ENCODE data around the gene SNAP91.
A peak's percentile ranks its signal among the peaks of the same experiment; 100 is the strongest.
"Not testable (repeated sequence)": the region's sequence is repeated elsewhere in the genome, so short reads cannot be mapped to it uniquely, and the experiment has no call there.

The SNAP91 gene

GRCh38 chr6:83558975-83559374 is 149.9 kb downstream of the SNAP91 start:
- no peak for DNase-seq (ENCODE audit: low read depth)
- no peak overlapping the region for H3K4me3 ChIP-seq (ENCODE audit: low read depth, low read length)

DNA sequence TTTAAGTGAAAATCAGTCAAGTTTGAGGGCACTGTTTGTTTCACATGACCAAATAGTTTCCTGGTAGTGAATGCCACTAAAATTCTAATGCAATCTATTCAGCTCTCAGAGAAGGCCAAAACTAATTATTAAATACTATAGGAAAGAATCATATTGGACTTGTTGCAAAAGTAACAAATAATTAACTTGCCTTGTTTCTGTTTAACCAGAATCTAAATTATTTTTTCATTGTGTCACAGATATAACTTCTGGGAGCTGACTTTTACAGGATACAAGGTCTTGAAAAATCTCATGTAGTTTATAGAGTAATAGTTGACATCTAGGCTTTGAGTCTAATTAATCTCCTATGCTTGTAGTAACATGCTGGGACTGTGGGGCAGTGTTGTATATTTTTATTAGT is 152.0 kb downstream of the SNAP91 start:
- DNase-seq (ENCODE audit: low read depth), result no peak

GRCh38 chr6:83551748-83552147 is 157.2 kb downstream of the SNAP91 start:
- not testable (repeated sequence) for H3K4me3 ChIP-seq (ENCODE audit: low read depth, low read length); DNase-seq (ENCODE audit: low read depth)

More for the DNA sequence above, 152.0 kb downstream of the SNAP91 start:
- no peak overlapping the region for H3K4me3 ChIP-seq (ENCODE audit: low read depth, low read length)

- DNase-seq (ENCODE audit: low read depth); H3K4me3 ChIP-seq (ENCODE audit: low read depth, low read length): not testable (repeated sequence)
These were observed 158.4 kb downstream of the SNAP91 start for GRCh38 chr6:83550482-83550881.

DNA sequence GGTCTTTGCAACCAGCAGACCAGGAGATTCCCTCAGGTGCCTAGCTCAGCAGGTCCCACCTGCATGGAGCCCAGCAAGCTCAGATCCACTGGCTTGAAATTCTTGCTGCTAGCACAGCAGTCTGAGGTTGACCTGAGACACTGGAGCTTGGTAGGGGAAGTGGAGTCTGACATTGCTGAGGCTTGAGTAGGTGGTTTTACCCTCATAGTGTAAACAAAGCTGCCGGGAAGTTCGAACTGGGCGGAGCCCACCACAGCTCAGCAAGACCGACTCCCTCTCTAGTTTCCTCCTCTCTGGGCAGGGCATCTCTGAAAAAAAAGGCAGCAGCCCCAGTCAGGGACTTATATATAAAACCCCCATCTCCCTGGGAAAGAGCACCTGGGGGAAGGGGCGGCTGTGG is 162.3 kb downstream of the SNAP91 start:
- DNase-seq (ENCODE audit: low read depth), result no peak
- no peak overlapping the region for H3K4me3 ChIP-seq (ENCODE audit: low read depth, low read length)

GRCh38 chr6:83539678-83540077 is 169.2 kb downstream of the SNAP91 start:
- no peak overlapping the region for H3K4me3 ChIP-seq (ENCODE audit: low read depth, low read length)
- DNase-seq (ENCODE audit: low read depth), result no peak

GRCh38 chr6:83536647-83537589 is 172.0 kb downstream of the SNAP91 start:
- no peak for DNase-seq (ENCODE audit: low read depth)

DNA sequence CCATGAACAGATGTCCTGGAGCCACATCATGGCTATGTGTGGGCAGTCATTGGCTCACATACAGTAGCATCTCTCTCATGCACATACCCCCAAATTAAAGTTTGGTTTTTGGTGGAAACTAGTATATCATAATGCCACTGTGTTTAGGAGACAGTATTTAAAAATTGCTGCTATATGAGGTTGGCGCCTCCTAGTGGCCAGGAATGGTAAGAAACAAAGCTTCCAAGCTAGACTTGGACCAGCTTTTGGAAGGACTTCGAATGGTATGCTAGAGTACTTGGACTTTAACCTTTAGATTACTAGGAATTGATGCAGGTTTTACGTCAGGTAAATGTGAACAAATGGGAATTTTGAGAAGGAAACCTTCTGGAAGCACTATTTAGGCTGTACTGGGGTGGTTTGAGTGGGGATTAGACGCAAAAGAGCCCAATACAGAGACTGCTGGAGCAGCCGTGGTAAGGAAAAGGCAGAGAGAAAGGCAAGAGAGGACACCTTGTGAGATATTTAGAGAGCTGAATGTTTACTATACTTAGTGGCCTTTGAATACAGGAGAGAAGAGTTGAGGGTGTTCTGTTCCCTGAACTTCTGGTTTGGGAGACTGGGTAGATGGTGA is 172.8 kb downstream of the SNAP91 start:
- no peak overlapping the region for H3K4me3 ChIP-seq (ENCODE audit: low read depth, low read length)
- no peak for DNase-seq (ENCODE audit: low read depth)

More at GRCh38 chr6:83536647-83537589, 172.0 kb downstream of the SNAP91 start:
- H3K4me3 ChIP-seq (ENCODE audit: low read depth, low read length), result no peak overlapping the region

- no peak overlapping the region for H3K4me3 ChIP-seq (ENCODE audit: low read depth, low read length)
- no peak for DNase-seq (ENCODE audit: low read depth)
These were observed 190.0 kb downstream of the SNAP91 start for GRCh38 chr6:83518816-83519480.

DNA sequence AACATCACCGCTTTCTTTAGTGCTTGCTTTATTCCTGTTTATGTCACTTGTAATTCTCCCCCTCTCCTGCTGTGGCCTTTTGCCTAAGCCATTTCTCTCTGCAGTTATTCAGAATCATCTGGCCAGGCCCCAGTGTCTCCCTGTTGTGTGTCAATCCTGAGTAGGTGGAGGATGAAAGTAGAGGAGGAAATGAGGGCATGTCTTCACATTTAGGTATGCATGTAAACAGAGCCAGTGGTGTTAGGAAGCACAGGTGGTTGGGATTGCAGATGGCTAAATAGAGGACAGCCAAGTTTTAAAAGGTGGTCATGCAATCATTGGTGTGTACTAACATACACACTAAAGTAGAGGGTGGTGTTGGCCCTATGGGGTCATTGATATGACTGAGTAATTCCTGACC is 191.4 kb downstream of the SNAP91 start:
- H3K4me3 ChIP-seq (ENCODE audit: low read depth, low read length), result no peak overlapping the region
- no peak for DNase-seq (ENCODE audit: low read depth)

- no peak overlapping the region for H3K4me3 ChIP-seq (ENCODE audit: low read depth, low read length)
- DNase-seq (ENCODE audit: low read depth), result no peak
These were observed 193.9 kb downstream of the SNAP91 start for GRCh38 chr6:83514866-83515466.

GRCh38 chr6:83514466-83514865 is 194.4 kb downstream of the SNAP91 start:
- DNase-seq (ENCODE audit: low read depth), result no peak
- H3K4me3 ChIP-seq (ENCODE audit: low read depth, low read length), result no peak overlapping the region

DNA sequence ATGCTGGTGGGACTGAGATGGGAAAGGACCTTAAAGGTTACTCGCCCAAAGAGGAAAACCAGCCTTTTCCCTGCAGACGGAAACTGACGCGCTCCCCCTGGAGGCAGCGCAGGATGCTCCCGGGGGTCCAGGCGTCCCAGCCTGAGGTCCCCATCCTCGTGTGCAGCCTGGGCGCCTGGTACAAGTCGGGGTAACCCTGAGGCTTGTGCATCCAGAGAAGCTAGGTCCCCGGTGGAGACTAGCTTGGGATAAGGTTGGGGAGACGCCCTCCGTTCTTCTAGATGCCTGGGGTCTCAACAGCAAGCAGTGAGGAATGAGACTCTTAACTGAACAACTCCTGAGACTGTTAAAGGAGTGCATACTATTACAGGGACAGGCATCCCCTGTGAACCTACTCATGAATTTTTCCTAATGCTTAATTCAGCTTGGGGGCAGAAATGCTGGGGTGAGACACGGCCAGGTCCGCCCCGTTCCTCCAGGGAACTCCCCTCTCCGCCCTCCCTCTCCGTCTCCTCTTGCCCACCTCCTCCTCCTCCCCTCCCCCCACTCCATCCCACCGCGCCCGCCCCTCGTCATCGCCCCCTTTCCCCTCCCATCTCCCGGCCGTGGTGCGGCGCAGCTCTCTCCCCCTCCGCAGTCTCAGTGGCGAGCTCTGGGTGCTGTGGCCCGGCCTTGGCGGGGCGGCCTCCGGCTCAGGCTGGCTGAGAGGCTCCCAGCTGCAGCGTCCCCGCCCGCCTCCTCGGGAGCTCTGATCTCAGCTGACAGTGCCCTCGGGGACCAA is 196.8 kb downstream of the SNAP91 start, which contains the start of gene PRSS35:
TSS of gene PRSS35 (plus strand) at position 634 of the 781 bp plus-strand sequence. CDS start 10,908 bp downstream, outside the sequence.
- no peak for DNase-seq (ENCODE audit: low read depth)
- peak within 1 kb of the TSS; percentile 52 for H3K4me3 ChIP-seq (ENCODE audit: low read depth, low read length)

GRCh38 chr6:83511266-83511665 is 197.6 kb downstream of the SNAP91 start:
- no peak for DNase-seq (ENCODE audit: low read depth)
- no peak overlapping the region for H3K4me3 ChIP-seq (ENCODE audit: low read depth, low read length)

- no peak overlapping the region for H3K4me3 ChIP-seq (ENCODE audit: low read depth, low read length)
- no peak for DNase-seq (ENCODE audit: low read depth)
These were observed 198.1 kb downstream of the SNAP91 start for GRCh38 chr6:83510791-83511190.

DNA sequence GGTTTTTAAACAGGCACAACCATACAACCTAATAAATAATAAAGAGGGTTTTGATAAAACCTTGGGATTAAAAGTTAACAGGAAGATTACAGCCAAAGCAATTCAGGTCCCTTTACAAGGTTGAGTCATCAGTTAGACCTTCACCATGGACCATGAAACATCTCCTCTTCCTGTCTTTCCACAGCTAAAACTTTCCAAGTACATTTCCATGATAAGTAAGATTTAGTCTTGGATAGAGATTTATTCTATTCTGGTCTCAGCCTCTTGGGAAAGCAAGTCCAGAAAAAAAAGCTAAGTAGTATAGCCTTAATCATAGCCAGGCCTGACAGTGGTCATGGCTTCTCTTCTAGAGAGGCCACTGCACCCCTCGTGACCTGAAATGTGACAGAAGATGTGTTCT is 199.5 kb downstream of the SNAP91 start:
- no peak overlapping the region for H3K4me3 ChIP-seq (ENCODE audit: low read depth, low read length)
- no peak for DNase-seq (ENCODE audit: low read depth)

GRCh38 chr6:83505356-83505755 is 203.5 kb downstream of the SNAP91 start:
- no peak overlapping the region for H3K4me3 ChIP-seq (ENCODE audit: low read depth, low read length)
- no peak for DNase-seq (ENCODE audit: low read depth)

Measured in skeletal muscle cell (primary cell).